ENCODE measurements around the gene OXCT2. TPM values are rescaled to one million over a fixed set of nuclear protein-coding genes. Genes with fewer than 3 reads are reported as not detected.

OXCT2 gene
- total RNA-seq, 1 experiment from 2014 or later, result 1.1 TPM

DNA sequence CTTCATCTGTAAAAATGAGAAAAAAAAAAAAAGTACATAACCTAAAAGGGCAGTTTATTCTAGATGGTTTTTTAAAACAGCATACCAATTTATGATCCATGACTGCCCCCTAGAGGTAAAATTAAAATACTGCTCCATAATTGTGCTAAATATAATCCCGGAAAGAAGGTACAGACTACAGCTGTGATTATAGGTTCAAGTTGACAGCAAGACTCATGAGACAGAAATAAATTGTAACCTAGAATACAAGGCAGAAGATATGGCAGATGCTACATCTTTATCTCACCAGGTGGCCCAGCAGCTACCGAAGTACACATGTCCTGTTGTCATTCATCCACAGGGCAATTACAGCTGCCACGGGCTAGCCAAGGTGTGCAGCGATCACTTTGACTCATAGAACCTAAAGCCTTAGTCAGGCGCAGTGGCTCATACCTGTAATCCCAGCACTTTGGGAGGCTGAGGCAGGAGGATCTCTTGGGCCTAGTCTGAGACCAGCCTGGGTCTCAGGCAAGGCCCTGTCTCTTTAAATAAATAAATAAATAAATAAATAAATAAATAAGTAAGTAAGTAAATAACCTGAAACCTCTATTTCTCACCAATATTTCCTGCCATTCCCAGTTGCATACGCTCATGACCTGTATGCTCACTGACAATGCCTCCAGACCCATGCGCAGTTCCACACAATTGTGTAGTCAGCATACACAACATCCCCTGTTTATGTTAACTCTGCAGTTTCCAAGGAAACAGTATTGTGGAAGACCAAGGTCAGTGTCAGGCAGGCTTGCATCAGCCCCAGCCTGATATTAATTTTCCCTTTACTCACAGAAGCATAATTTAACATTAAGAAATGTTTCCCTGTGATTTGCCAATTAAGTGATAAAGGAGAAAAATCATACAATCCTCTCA is 50.8 kb downstream of the OXCT2 start:
- in situ Hi-C loops (cut with HindIII; ENCODE audit: low pct_unique_long_range_greater_than_20kb, low sequenced_read_pairs), result no loop called here

More for the DNA sequence above, 50.8 kb downstream of the OXCT2 start:
- DNase-seq (ENCODE audit: low read depth), result peak; percentile 51

Other genes with a start within 250 kb of the OXCT2 start
- 65.1 and 86.2 TPM in 2 replicates for gene PABPC4, start 194.6 kb downstream of the OXCT2 start, total RNA-seq (2014; rRNA removed; shearing (Covaris generic); ENCODE audit: low replicate concordance)
- gene HEYL, start 131.7 kb downstream of the OXCT2 start, total RNA-seq (2014; rRNA removed; shearing (Covaris generic); ENCODE audit: low replicate concordance), result 0.12 and 0.98 TPM in 2 replicates
- gene NT5C1A, start 99.2 kb downstream of the OXCT2 start, total RNA-seq (2014; rRNA removed; shearing (Covaris generic); ENCODE audit: low replicate concordance), result not detected in 2 replicates
- 0.03 TPM in 1 of 2 replicates, not detected in the other for gene HPCAL4, start 79.9 kb downstream of the OXCT2 start, total RNA-seq (2014; rRNA removed; shearing (Covaris generic); ENCODE audit: low replicate concordance)
- gene PPIE, start 32.5 kb downstream of the OXCT2 start, total RNA-seq (2014; rRNA removed; shearing (Covaris generic); ENCODE audit: low replicate concordance), result 50.3 and 55.9 TPM in 2 replicates
- 1.7 and 5.7 TPM in 2 replicates for gene BMP8B, start 17.5 kb upstream of the OXCT2 start, total RNA-seq (2014; rRNA removed; shearing (Covaris generic); ENCODE audit: low replicate concordance)
- 16.3 and 21.7 TPM in 2 replicates for gene TRIT1, start 112.2 kb upstream of the OXCT2 start, total RNA-seq (2014; rRNA removed; shearing (Covaris generic); ENCODE audit: low replicate concordance)
- gene MYCL, start 130.6 kb upstream of the OXCT2 start, total RNA-seq (2014; rRNA removed; shearing (Covaris generic); ENCODE audit: low replicate concordance), result 0.81 and 1.0 TPM in 2 replicates
- 5.7 and 6.6 TPM in 2 replicates for gene MFSD2A, start 183.8 kb upstream of the OXCT2 start, total RNA-seq (2014; rRNA removed; shearing (Covaris generic); ENCODE audit: low replicate concordance)